GM19351 (cell line): ENCODE data around the gene NRXN3.
A peak's percentile ranks its signal among the peaks of the same experiment; 100 is the strongest.

Experiments used
- ATAC-seq: cut with Tn5 transposase; IDR thresholded peaks from one replicate; pipeline ENCODE4 v1.9.1; 2021; ENCODE audit warnings: mild to moderate bottlenecking, moderate library complexity; ENCODE audit not compliant: unreplicated experiment

The NRXN3 gene

GRCh38 chr14:78782551-78782950 is 612.4 kb downstream of the NRXN3 start:
- no peak for ATAC-seq

DNA sequence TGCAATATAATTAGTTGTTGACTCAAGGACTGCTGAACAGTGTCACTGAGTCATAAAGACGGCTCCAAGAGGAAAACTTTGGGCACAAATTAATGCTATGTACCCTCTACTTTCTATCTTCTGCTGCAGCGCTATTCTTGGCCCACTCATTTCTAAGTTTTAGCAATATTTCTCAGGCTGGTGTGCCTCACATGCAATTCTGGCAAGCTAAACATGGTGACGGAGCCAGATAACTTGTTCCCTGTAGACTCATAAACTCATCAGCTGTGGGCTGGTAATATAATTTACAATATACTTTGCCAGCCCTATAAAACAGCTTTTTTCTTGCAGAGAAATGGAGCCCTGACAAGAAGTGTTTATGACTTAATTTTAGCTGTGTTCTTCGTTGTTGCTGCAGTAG is 615.1 kb downstream of the NRXN3 start:
- no peak for ATAC-seq

- peak; percentile 52 for ATAC-seq
These were observed 618.5 kb downstream of the NRXN3 start for GRCh38 chr14:78788467-78789360.

DNA sequence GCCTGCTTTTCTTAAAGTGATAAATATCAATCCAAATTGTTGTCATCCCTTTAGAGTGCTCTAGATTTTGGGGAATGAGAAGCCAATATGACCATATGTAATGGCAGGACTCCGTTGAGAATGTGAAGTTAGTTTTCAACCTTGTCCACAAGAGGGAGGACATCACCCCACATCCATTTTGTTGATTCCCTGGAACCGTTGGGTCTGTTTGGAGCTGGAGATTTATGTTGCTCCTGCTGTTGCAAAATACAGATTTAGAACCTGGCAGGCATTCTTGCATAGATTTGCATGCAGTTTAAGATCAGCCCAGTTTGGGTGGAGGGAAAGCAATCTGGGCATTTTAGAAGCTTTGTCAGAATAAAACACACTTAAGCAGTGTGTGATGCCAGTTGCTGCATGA is 620.1 kb downstream of the NRXN3 start:
- no peak for ATAC-seq

DNA sequence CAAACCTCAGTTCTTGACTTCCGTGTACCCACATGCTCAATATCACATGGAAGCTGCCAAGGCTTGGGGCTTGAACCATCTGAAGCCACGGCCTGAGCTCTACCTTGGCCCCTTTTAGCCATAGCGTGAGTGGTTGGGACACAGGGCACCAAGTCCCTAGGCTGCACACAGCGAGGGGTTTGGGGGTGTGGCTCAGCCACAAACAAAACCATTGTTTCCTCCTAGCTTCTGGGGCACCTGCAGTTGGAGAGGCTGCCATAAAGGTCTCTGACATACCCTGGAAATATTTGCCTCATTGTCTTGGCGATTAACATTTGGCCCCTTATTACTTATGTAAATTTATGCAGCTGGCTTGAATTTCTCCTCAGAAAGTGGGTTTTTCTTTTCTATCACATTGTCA is 628.6 kb downstream of the NRXN3 start:
- ATAC-seq = no peak

GRCh38 chr14:78805570-78805969 is 635.4 kb downstream of the NRXN3 start:
- no peak for ATAC-seq

- ATAC-seq = no peak
These were observed 652.9 kb downstream of the NRXN3 start for GRCh38 chr14:78823035-78823434.

DNA sequence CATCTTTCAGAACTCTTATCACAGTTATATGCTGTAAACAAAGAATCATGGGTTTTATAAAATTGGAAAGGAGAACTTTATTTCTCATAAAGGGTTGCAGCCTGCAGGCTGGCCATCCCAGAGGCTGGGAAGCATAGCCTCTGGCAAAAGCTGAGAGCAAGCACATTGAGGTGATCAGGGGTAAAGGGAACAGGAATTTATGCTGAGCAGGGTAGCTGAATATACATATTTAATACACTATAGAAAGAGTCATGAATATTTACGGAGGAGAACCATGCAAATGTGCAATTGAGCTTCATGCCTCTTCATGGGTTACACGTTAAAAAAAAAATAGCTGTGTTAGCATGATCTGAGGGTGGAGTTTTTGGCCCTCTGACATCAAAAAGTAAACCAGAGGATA is 653.3 kb downstream of the NRXN3 start:
- no peak for ATAC-seq

- no peak for ATAC-seq
These were observed 659.1 kb downstream of the NRXN3 start for GRCh38 chr14:78829274-78829673.

GRCh38 chr14:78834766-78835451 is 664.7 kb downstream of the NRXN3 start:
- ATAC-seq = no peak

- ATAC-seq = no peak
These were observed 665.7 kb downstream of the NRXN3 start for GRCh38 chr14:78835909-78836308.

DNA sequence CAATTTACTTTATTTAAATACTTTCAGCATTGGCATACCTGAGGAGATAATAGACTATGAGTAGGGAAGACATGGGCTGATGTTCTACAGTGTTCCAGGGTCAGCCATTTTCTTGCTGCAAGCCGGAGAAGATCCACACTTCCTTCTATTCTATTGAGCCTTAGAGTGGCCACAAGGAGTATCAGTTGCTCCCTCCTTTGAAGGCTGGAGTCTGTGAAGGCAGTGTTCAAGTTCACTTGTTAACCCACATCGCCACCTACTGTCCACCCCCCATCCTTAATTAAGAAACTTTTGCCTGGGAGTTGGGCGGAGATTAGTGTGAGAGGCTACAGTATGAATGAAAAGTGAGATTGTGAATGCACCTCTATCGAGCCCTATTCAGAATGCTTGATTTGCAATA is 666.6 kb downstream of the NRXN3 start:
- ATAC-seq = peak; percentile 90

DNA sequence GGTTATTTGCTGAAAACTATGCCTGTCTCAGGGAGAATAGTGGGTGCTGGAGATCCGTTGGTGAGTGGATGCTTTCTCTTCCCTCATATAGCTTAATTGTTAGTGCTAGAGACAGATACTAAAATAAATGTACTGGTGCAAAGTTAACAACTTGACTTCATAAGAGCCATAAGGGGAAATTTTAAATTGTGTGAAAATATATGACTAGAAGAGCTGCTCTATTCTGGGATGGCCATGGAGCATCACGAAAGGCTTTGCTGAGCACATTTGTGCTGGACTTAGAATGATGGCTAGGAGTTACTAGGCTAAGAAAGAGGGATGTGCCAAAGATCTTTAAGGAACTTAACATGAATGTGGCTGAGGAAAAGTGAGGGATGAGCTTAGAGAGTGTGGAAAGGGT is 668.8 kb downstream of the NRXN3 start:
- no peak for ATAC-seq

DNA sequence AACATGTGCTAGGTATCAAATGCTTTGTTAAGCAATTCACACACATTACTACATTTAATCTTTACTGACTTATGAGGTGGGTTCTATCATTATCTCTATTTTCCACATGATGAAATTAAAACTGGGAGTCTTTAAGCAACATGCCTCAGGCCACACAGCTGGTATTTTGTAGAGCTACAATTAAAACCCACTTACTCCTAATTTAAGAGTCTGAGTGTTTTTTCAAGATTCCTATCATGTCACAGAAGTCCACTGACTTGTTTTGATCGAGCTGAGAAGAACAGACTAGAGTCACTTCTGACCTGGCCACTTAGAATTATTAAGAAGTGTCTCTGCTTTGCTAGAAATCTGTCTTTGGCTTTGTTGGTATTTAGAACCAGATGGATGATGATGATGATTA is 670.7 kb downstream of the NRXN3 start:
- ATAC-seq = no peak

GRCh38 chr14:78847801-78848200 is 677.6 kb downstream of the NRXN3 start:
- ATAC-seq = no peak

- ATAC-seq = peak; percentile 96
These were observed 678.2 kb downstream of the NRXN3 start for GRCh38 chr14:78848234-78848820.

GRCh38 chr14:78849952-78850351 is 679.8 kb downstream of the NRXN3 start:
- ATAC-seq = no peak

- no peak for ATAC-seq
These were observed 681.0 kb downstream of the NRXN3 start for GRCh38 chr14:78851189-78851588.

DNA sequence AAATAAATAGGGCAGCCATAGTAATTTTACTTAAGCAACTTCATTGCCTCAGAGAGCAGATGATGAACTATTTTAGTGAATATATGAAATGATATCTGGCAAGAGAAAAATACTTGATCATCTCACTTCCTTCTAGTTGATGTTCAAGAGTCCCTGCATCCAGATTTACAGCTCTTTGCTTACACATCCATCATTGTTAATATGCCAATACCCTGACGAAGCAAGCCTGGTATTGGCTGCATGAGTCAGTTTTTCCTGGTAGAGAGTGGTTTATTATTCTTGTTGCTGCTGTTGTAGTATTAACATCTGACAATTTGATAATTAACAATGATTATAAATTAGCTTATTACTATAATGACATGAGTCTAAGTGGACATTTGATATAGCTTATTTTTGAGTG is 681.9 kb downstream of the NRXN3 start:
- no peak for ATAC-seq

- ATAC-seq = no peak
These were observed 687.8 kb downstream of the NRXN3 start for GRCh38 chr14:78857974-78858373.

DNA sequence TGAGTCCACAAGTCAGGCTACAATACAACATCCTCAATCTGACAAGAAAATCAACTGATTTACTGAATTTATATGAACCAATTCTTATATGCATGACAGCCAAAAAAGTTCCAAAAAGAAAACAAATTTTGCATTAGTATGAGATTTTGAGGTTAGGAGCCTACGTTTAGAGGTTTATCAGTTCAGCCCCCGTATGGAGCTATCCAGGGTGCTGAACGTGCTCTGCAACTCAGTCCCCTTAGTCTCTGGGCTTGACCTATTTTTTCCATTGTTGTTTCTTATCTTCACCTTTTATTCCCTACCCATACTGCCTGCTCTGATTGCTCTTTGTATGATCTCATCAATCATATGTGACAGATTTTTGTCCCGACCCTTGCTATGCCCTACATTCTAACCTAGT is 693.0 kb downstream of the NRXN3 start:
- ATAC-seq = peak; percentile 56

DNA sequence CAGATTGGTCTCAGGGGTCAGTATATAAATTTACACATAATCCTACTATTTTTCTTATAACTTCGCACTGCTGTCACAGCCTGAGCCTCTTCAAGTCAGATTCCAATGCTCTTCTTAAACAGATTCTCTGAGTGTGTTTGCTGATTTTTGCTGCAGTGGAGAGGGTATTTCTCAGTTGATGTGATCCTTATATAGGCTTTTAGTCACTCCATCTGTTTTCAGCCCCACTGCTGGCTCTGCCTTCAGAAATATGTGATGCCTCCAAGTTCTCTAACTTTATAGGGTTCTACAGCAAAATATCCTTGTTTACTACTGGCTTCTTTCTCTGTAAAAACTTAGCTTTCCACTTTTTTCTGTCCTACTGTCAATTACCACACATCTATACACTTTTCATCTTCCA is 702.7 kb downstream of the NRXN3 start:
- no peak for ATAC-seq
